Measurements from ENCODE around the gene SPOCK3. TPM values are rescaled to one million over a fixed set of nuclear protein-coding genes. Genes with fewer than 3 reads are reported as not detected.

SPOCK3 gene
- total RNA-seq, 1 donor from 2014 or later, result 0.74 TPM

DNA sequence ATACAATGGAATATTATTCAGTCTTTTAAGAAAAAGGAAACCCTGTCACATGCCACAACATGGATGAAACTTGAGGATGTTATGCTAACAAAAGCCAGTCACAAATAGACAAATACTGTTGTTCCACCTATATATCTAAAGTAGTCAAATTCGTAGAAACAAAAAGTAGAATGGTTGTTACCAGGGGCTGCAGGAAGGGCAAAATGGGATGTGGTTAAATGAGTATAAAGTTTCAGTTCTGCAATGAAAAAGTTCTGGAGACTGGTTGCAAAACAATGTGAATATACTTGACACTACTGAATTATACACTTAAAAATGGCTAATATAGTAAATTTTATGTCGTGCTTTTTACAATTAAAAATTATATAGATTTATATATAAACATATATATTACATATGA is 12.2 kb downstream of the SPOCK3 start:
- intact Hi-C loops (cut with DNase I), result no loop called here
- peak in 1 of 2 donors; percentile 41 for ATAC-seq

GRCh38 chr4:167221084-167221483 is 13.2 kb downstream of the SPOCK3 start:
- no peaks in the 10 kb centered on the region for H3K36me3 ChIP-seq
- H3K4me3 ChIP-seq, result no peak overlapping the region
- intact Hi-C loops (cut with DNase I), result no loop called here
- no peaks in the 10 kb centered on the region for H3K27me3 ChIP-seq (ENCODE audit: low read depth)
- no peaks in the 10 kb centered on the region for H3K4me1 ChIP-seq
- TF ChIP-seq, protein P1, sequence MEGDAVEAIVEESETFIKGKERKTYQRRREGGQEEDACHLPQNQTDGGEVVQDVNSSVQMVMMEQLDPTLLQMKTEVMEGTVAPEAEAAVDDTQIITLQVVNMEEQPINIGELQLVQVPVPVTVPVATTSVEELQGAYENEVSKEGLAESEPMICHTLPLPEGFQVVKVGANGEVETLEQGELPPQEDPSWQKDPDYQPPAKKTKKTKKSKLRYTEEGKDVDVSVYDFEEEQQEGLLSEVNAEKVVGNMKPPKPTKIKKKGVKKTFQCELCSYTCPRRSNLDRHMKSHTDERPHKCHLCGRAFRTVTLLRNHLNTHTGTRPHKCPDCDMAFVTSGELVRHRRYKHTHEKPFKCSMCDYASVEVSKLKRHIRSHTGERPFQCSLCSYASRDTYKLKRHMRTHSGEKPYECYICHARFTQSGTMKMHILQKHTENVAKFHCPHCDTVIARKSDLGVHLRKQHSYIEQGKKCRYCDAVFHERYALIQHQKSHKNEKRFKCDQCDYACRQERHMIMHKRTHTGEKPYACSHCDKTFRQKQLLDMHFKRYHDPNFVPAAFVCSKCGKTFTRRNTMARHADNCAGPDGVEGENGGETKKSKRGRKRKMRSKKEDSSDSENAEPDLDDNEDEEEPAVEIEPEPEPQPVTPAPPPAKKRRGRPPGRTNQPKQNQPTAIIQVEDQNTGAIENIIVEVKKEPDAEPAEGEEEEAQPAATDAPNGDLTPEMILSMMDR (IDR thresholded peaks at IDR 0.05), result no peak
- no peak overlapping the region for H3K27ac ChIP-seq
- H3K9me3 ChIP-seq, result no peaks in the 10 kb centered on the region
- DNase-seq (no peak), ATAC-seq (no peak)

More for the DNA sequence above, 12.2 kb downstream of the SPOCK3 start:
- H3K27me3 ChIP-seq (ENCODE audit: low read depth), result no peaks in the 10 kb centered on the region
- no peaks in the 10 kb centered on the region for H3K36me3 ChIP-seq
- TF ChIP-seq, protein P1 (IDR thresholded peaks at IDR 0.05), result no peak
- H3K4me3 ChIP-seq, result no peak overlapping the region
- H3K4me1 ChIP-seq, result no peaks in the 10 kb centered on the region
- H3K27ac ChIP-seq, result no peak overlapping the region
- no peak for DNase-seq
- no peaks in the 10 kb centered on the region for H3K9me3 ChIP-seq

GRCh38 chr4:167218022-167218608 is 16.2 kb downstream of the SPOCK3 start:
- DNase-seq (no peak), ATAC-seq (peak; percentile 88 to 95)
- Histone ChIP-seq H3K9me3 (no peaks in the 10 kb centered on the region), H3K27me3 (ENCODE audit: low read depth) (no peaks in the 10 kb centered on the region), H3K36me3 (no peaks in the 10 kb centered on the region), H3K4me1 (no peaks in the 10 kb centered on the region), H3K4me3 (no peak overlapping the region), H3K27ac (no peak overlapping the region)
- intact Hi-C loops (cut with DNase I), result no loop called here
- TF ChIP-seq, protein P1 (IDR thresholded peaks at IDR 0.05), result no peak

GRCh38 chr4:167216783-167217182 is 17.5 kb downstream of the SPOCK3 start:
- intact Hi-C loops (cut with DNase I), result no loop called here
- no peaks in the 10 kb centered on the region for H3K4me1 ChIP-seq
- no peak overlapping the region for H3K27ac ChIP-seq
- H3K4me3 ChIP-seq, result no peak overlapping the region
- no peaks in the 10 kb centered on the region for H3K9me3 ChIP-seq
- DNase-seq, result no peak
- TF ChIP-seq, protein P1 (IDR thresholded peaks at IDR 0.05), result no peak
- no peaks in the 10 kb centered on the region for H3K27me3 ChIP-seq (ENCODE audit: low read depth)
- H3K36me3 ChIP-seq, result no peaks in the 10 kb centered on the region
- ATAC-seq, result no peak

- Histone ChIP-seq H3K27me3 (ENCODE audit: low read depth) (no peaks in the 10 kb centered on the region), H3K4me1 (no peaks in the 10 kb centered on the region), H3K36me3 (no peaks in the 10 kb centered on the region), H3K4me3 (no peak overlapping the region), H3K9me3 (no peaks in the 10 kb centered on the region), H3K27ac (no peak overlapping the region)
- TF ChIP-seq, protein P1 (IDR thresholded peaks at IDR 0.05), result no peak
- DNase-seq (no peak), ATAC-seq (no peak)
- intact Hi-C loops (cut with DNase I), result no loop called here
Observed at GRCh38 chr4:167210166-167210565, 24.1 kb downstream of the SPOCK3 start.
